Regular cardiac myocyte (primary cell): ENCODE data around the gene CIRBP. TPM values are rescaled to one million over a fixed set of nuclear protein-coding genes. Genes with fewer than 3 reads are reported as not detected.

Source experiments
- total RNA-seq: library from RNA; depleted of rRNA; stranded (reverse); fragments of >200 nt; gene quantifications from 2 replicates; pipeline ENCODE4 v1.2.3, GENCODE V29; 2014

CIRBP gene
- 199 and 207 TPM in 2 replicates for total RNA-seq

GRCh38 chr19:1269065-1269477, at the start of gene CIRBP:
TSS of gene CIRBP (plus strand) at chr19:1269332. CDS start at chr19:1270934, 1,602 bp downstream.

GRCh38 chr19:1237754-1238368, 31.3 kb upstream of the CIRBP start, which contains the start of gene CBARP:
TSS of gene CBARP (minus strand) at chr19:1238005. CDS start at chr19:1236100, 1,905 bp downstream.

GRCh38 chr19:1241417-1242095, 27.6 kb upstream of the CIRBP start, which contains the start of gene ATP5F1D:
TSS of gene ATP5F1D (plus strand) at chr19:1241751. CDS start at chr19:1241851, 100 bp downstream.

GRCh38 chr19:1248139-1248785, 20.9 kb upstream of the CIRBP start, which contains the start of gene MIDN:
TSS of gene MIDN (plus strand) at chr19:1248583. CDS start at chr19:1250297, 1,714 bp downstream.

GRCh38 chr19:1275260-1275975, 6.3 kb downstream of the CIRBP start, which contains the start of gene FAM174C:
TSS of gene FAM174C (plus strand) at chr19:1275530. CDS start at chr19:1275550, 20 bp downstream.

GRCh38 chr19:1285737-1286360, 16.7 kb downstream of the CIRBP start, which contains the start of gene EFNA2:
TSS of gene EFNA2 (plus strand) at chr19:1285873. CDS start at chr19:1286169, 296 bp downstream.

Other genes starting within 250 kb of the CIRBP start
- gene TMEM259, start 248.2 kb upstream of the CIRBP start, total RNA-seq: 65.7 and 95.7 TPM in 2 replicates
- not detected in 2 replicates for gene RNU6-2, start 247.8 kb upstream of the CIRBP start, total RNA-seq
- 141 and 167 TPM in 2 replicates for gene CNN2, start 242.7 kb upstream of the CIRBP start, total RNA-seq
- 5.0 and 5.9 TPM in 2 replicates for gene ABCA7, start 229.2 kb upstream of the CIRBP start, total RNA-seq
- 1.7 and 2.0 TPM in 2 replicates for gene ARHGAP45, start 202.2 kb upstream of the CIRBP start, total RNA-seq
- gene POLR2E, start 174.0 kb upstream of the CIRBP start, total RNA-seq: 42.8 and 90.5 TPM in 2 replicates
- gene GPX4, start 165.3 kb upstream of the CIRBP start, total RNA-seq: 187 and 281 TPM in 2 replicates
- gene SBNO2, start 95.1 kb upstream of the CIRBP start, total RNA-seq: 34.1 and 40.3 TPM in 2 replicates
- 82.9 and 101 TPM in 2 replicates for gene STK11, start 63.6 kb upstream of the CIRBP start, total RNA-seq
- 1.7 TPM in 2 replicates for gene CBARP, start 31.3 kb upstream of the CIRBP start, total RNA-seq
- gene ATP5F1D, start 27.6 kb upstream of the CIRBP start, total RNA-seq: 11.8 and 29.1 TPM in 2 replicates
- 8.7 and 22.4 TPM in 2 replicates for gene MIDN, start 20.7 kb upstream of the CIRBP start, total RNA-seq
- 22.8 and 24.2 TPM in 2 replicates for gene FAM174C, start 6.2 kb downstream of the CIRBP start, total RNA-seq
- gene EFNA2, start 16.5 kb downstream of the CIRBP start, total RNA-seq: not detected in 2 replicates
- 47.6 and 53.3 TPM in 2 replicates for gene NDUFS7, start 114.6 kb downstream of the CIRBP start, total RNA-seq
- gene GAMT, start 132.2 kb downstream of the CIRBP start, total RNA-seq: 35.2 and 40.1 TPM in 2 replicates
- 42.3 and 80.3 TPM in 2 replicates for gene DAZAP1, start 138.3 kb downstream of the CIRBP start, total RNA-seq
- gene RPS15, start 169.1 kb downstream of the CIRBP start, total RNA-seq: 300 and 351 TPM in 2 replicates
- 0.19 and 0.28 TPM in 2 replicates for gene APC2, start 180.8 kb downstream of the CIRBP start, total RNA-seq
- 21.3 and 23.7 TPM in 2 replicates for gene C19orf25, start 209.9 kb downstream of the CIRBP start, total RNA-seq
- gene PCSK4, start 221.0 kb downstream of the CIRBP start, total RNA-seq: 0.19 and 1.4 TPM in 2 replicates
- 1.2 and 2.8 TPM in 2 replicates for gene REEP6, start 221.8 kb downstream of the CIRBP start, total RNA-seq
- 1.9 and 3.4 TPM in 2 replicates for gene ADAMTSL5, start 243.7 kb downstream of the CIRBP start, total RNA-seq